D341Med (cell line): ENCODE measurements around the gene METTL15.
"Not testable (repeated sequence)": the region's sequence is repeated elsewhere in the genome, so short reads cannot be mapped to it uniquely, and the experiment has no call there.

Source experiments
- DNase-seq: peaks from one replicate; pipeline ENCODE4 v3.0.0; 2012; ENCODE audit warnings: low spot score

METTL15 gene

GRCh38 chr11:28298209-28298608 lies 190.0 kb downstream of the METTL15 start:
- no peak for DNase-seq

GRCh38 chr11:28303477-28304191 lies 195.4 kb downstream of the METTL15 start:
- DNase-seq: no peak

- DNase-seq: no peak
Measured at GRCh38 chr11:28315440-28315839, 207.3 kb downstream of the METTL15 start.

- DNase-seq: no peak
Measured at GRCh38 chr11:28318871-28319270, 210.7 kb downstream of the METTL15 start.

GRCh38 chr11:28323621-28324020 lies 215.4 kb downstream of the METTL15 start:
- DNase-seq: no peak

GRCh38 chr11:28332393-28332792 lies 224.2 kb downstream of the METTL15 start:
- not testable (repeated sequence) for DNase-seq

GRCh38 chr11:28337701-28338100 lies 229.5 kb downstream of the METTL15 start:
- DNase-seq: no peak

- DNase-seq: no peak
Measured at GRCh38 chr11:28338371-28338770, 230.2 kb downstream of the METTL15 start.

- no peak for DNase-seq
Measured at GRCh38 chr11:28339488-28339887, 231.3 kb downstream of the METTL15 start.

- DNase-seq: no peak
Measured at GRCh38 chr11:28342716-28343115, 234.5 kb downstream of the METTL15 start.

- DNase-seq: no peak
Measured at GRCh38 chr11:28343304-28344233, 235.4 kb downstream of the METTL15 start.

GRCh38 chr11:28346209-28346608 lies 238.0 kb downstream of the METTL15 start:
- no peak for DNase-seq

GRCh38 chr11:28346721-28347120 lies 238.5 kb downstream of the METTL15 start:
- no peak for DNase-seq

- DNase-seq: no peak
Measured at GRCh38 chr11:28347371-28347770, 239.2 kb downstream of the METTL15 start.

GRCh38 chr11:28350216-28350615 lies 242.0 kb downstream of the METTL15 start:
- no peak for DNase-seq

GRCh38 chr11:28353991-28354390 lies 245.8 kb downstream of the METTL15 start:
- DNase-seq: no peak

- no peak for DNase-seq
Measured at GRCh38 chr11:28366549-28367346, 258.6 kb downstream of the METTL15 start.

- DNase-seq: not testable (repeated sequence)
Measured at GRCh38 chr11:28378095-28378494, 269.9 kb downstream of the METTL15 start.
